OCI-LY1 (cell line): Measurements from ENCODE around the gene PRAME.

Source experiments
- H2AFZ ChIP-seq: fragments of 200-600 bp; sonication (generic), shearing (Covaris generic); 2 replicates; pipeline ENCODE4 v1.6.0; 2014; ENCODE audit warnings: antibody characterized with exemption, mild to moderate bottlenecking, low read length
- H3F3A ChIP-seq: fragments of 200-600 bp; sonication (generic), shearing (Covaris generic); 2 replicates; pipeline ENCODE4 v1.6.0; 2014; ENCODE audit warnings: mild to moderate bottlenecking, antibody characterized with exemption, low read length, moderate library complexity; ENCODE audit not compliant: insufficient read depth
- H3K27ac ChIP-seq: fragments of 200-600 bp; sonication (generic); 2 replicates; pipeline ENCODE4 v1.5.1; 2014; ENCODE audit warnings: low read length, mixed run types, mild to moderate bottlenecking, low read depth; ENCODE audit not compliant: poor library complexity, severe bottlenecking
- H3K27me3 ChIP-seq: fragments of 200-600 bp; sonication (generic); 2 replicates; pipeline ENCODE4 v1.6.0; 2014; ENCODE audit warnings: antibody characterized with exemption, mild to moderate bottlenecking, low read length, moderate library complexity; ENCODE audit not compliant: insufficient read depth
- H3K36me3 ChIP-seq: fragments of 200-600 bp; sonication (generic); 2 replicates; pipeline ENCODE4 v1.6.1; 2014; ENCODE audit warnings: mild to moderate bottlenecking, antibody characterized with exemption, low read length, moderate library complexity, mixed read lengths; ENCODE audit not compliant: insufficient read depth
- H3K4me1 ChIP-seq: fragments of 200-600 bp; sonication (generic); 2 replicates; pipeline ENCODE4 v1.5.1; 2014; ENCODE audit warnings: mild to moderate bottlenecking, low read length, moderate library complexity; ENCODE audit not compliant: insufficient read depth, severe bottlenecking
- H3K4me2 ChIP-seq: fragments of 200-600 bp; sonication (generic), shearing (Covaris generic); 2 replicates; pipeline ENCODE4 v1.6.1; 2014; ENCODE audit warnings: low read length
- H3K4me3 ChIP-seq: fragments of 200-600 bp; sonication (generic); 2 replicates; pipeline ENCODE4 v1.5.1; 2014; ENCODE audit warnings: low read length, low read depth, mild to moderate bottlenecking, mixed read lengths; ENCODE audit not compliant: poor library complexity, severe bottlenecking
- H3K79me2 ChIP-seq: fragments of 200-600 bp; shearing (Covaris generic); 2 replicates; pipeline ENCODE4 v1.6.1; 2016; ENCODE audit warnings: mixed run types, low read length, mixed read lengths; ENCODE audit not compliant: insufficient read depth
- H3K9ac ChIP-seq: fragments of 200-600 bp; sonication (generic), shearing (Covaris generic); 2 replicates; pipeline ENCODE4 v1.6.1; 2014; ENCODE audit warnings: mild to moderate bottlenecking, low read length, mixed read lengths
- H3K9me2 ChIP-seq: fragments of 200-600 bp; sonication (generic), shearing (Covaris generic); 2 replicates; pipeline ENCODE4 v1.6.1; 2014; ENCODE audit warnings: low read depth, mild to moderate bottlenecking, low read length, mixed read lengths
- H3K9me3 ChIP-seq: fragments of 200-600 bp; shearing (Covaris generic); 2 replicates; pipeline ENCODE4 v1.6.1; 2014; ENCODE audit warnings: low read length, mixed read lengths
- H4K20me1 ChIP-seq: fragments of 200-600 bp; sonication (generic), shearing (Covaris generic); 2 replicates; pipeline ENCODE4 v1.6.0; 2016; ENCODE audit warnings: mild to moderate bottlenecking, low read length; ENCODE audit not compliant: insufficient read depth
- CTCF ChIP-seq: fragments of 200-600 bp; sonication (generic), shearing (Covaris generic); IDR thresholded peaks from 2 replicates; pipeline ENCODE4 v1.5.1; 2017; ENCODE audit warnings: mild to moderate bottlenecking, antibody characterized with exemption, low read length, moderate library complexity, mixed read lengths
- EZH2 ChIP-seq: fragments of 200-600 bp; sonication (generic), shearing (Covaris generic); IDR thresholded peaks from 2 replicates; pipeline ENCODE4 v1.8.0; 2017; ENCODE audit warnings: borderline replicate concordance, mixed run types, mild to moderate bottlenecking, antibody characterized with exemption, low read length, moderate library complexity, mixed read lengths

The PRAME gene

GRCh38 chr22:22548910-22549309 is 10.2 kb downstream of the PRAME start:
- Histone ChIP-seq H3K27me3 (no peaks in the 10 kb centered on the region), H3F3A (no peaks in the 10 kb centered on the region), H3K36me3 (peaks cover 56% of the 10 kb centered on the region), H2AFZ (no peak overlapping the region), H3K79me2 (no peaks in the 10 kb centered on the region), H3K9me2 (no peaks in the 10 kb centered on the region), H3K4me1 (no peaks in the 10 kb centered on the region), H3K27ac (no peak overlapping the region), H4K20me1 (no peaks in the 10 kb centered on the region), H3K9me3 (no peaks in the 10 kb centered on the region), H3K9ac (no peak overlapping the region), H3K4me2 (no peak overlapping the region), H3K4me3 (no peak overlapping the region)
- no peak for TF ChIP-seq CTCF
- no peak for TF ChIP-seq EZH2

GRCh38 chr22:22548317-22548716 is 10.7 kb downstream of the PRAME start:
- Histone ChIP-seq H3K4me3 (no peak overlapping the region), H3K27me3 (no peaks in the 10 kb centered on the region), H3K9me3 (no peaks in the 10 kb centered on the region), H3K36me3 (peaks cover 52% of the 10 kb centered on the region), H3F3A (no peaks in the 10 kb centered on the region), H3K27ac (no peak overlapping the region), H3K4me1 (no peaks in the 10 kb centered on the region), H2AFZ (no peak overlapping the region), H3K4me2 (no peak overlapping the region), H3K9ac (no peak overlapping the region), H3K9me2 (no peaks in the 10 kb centered on the region), H4K20me1 (no peaks in the 10 kb centered on the region), H3K79me2 (no peaks in the 10 kb centered on the region)
- TF ChIP-seq EZH2 (no peak), CTCF (no peak)

- Histone ChIP-seq H3K9me2 (no peaks in the 10 kb centered on the region), H3K9ac (no peak overlapping the region), H2AFZ (no peak overlapping the region), H3K79me2 (no peaks in the 10 kb centered on the region), H4K20me1 (no peaks in the 10 kb centered on the region), H3K9me3 (no peaks in the 10 kb centered on the region), H3K4me3 (no peak overlapping the region), H3K27me3 (no peaks in the 10 kb centered on the region), H3K4me1 (no peaks in the 10 kb centered on the region), H3K36me3 (peaks cover 49% of the 10 kb centered on the region), H3F3A (no peaks in the 10 kb centered on the region), H3K4me2 (no peak overlapping the region), H3K27ac (no peak overlapping the region)
- no peak for TF ChIP-seq CTCF
- TF ChIP-seq EZH2 = no peak
Measured at GRCh38 chr22:22547692-22548300, 11.3 kb downstream of the PRAME start.
